Measurements from ENCODE around the gene ARL15.
"Not testable (repeated sequence)": the region's sequence is repeated elsewhere in the genome, so short reads cannot be mapped to it uniquely, and the experiment has no call there.

DNA sequence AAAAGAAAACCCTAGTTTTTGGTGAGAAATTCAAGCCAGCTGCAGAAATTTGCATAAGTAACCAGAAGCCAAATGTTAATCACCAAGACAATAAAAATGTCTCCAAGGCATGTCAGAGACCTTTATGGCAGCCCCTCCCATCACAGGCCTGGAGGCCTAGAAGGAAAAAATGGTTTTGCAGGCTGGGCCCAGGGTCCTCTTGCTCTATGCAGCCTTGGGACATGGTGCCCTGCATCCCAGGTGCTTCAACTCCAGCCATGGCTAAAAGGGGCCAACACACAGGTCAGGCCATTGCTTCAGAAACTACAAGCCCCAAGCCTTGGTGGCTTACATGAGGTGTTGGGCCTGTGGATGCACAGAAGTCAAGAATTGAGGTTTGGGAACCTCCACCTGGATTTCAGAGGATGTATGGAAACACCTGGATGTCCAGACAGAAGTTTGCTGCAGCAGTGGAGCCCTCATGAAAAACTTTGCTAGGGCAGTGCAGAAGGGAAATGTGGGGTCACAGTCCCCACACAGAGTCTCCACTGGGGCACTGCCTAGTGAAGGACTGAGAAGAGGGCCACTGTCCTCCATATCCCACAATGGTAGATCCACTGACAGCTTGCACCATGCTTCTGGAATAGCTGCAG is 43.7 kb upstream of the ARL15 start:
- TF ChIP-seq, protein P1, sequence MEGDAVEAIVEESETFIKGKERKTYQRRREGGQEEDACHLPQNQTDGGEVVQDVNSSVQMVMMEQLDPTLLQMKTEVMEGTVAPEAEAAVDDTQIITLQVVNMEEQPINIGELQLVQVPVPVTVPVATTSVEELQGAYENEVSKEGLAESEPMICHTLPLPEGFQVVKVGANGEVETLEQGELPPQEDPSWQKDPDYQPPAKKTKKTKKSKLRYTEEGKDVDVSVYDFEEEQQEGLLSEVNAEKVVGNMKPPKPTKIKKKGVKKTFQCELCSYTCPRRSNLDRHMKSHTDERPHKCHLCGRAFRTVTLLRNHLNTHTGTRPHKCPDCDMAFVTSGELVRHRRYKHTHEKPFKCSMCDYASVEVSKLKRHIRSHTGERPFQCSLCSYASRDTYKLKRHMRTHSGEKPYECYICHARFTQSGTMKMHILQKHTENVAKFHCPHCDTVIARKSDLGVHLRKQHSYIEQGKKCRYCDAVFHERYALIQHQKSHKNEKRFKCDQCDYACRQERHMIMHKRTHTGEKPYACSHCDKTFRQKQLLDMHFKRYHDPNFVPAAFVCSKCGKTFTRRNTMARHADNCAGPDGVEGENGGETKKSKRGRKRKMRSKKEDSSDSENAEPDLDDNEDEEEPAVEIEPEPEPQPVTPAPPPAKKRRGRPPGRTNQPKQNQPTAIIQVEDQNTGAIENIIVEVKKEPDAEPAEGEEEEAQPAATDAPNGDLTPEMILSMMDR (conservative IDR thresholded peaks at IDR 0.05 in 1 of 2, IDR thresholded peaks at IDR 0.05 in 1 of 2; ENCODE audit: extremely low read depth in 1 of 2, insufficient read depth in 1 of 2, low read depth in 1 of 2, low read length in 2 of 2): not testable (repeated sequence)
- TF ChIP-seq EZH2 (IDR thresholded peaks at IDR 0.05; ENCODE audit: borderline replicate concordance, low read length): not testable (repeated sequence)
